ENCODE data around the gene TMEM108.

- TF ChIP-seq EP300 (conservative IDR thresholded peaks at IDR 0.05; ENCODE audit: poor library complexity, severe bottlenecking) (no peak), POLR2AphosphoS5 (IDR thresholded peaks at IDR 0.05) (no peak), RAD21 (conservative IDR thresholded peaks at IDR 0.05) (no peak), TAF1 (IDR thresholded peaks at IDR 0.05; ENCODE audit: low read depth) (no peak), EZH2 (IDR thresholded peaks at IDR 0.05; ENCODE audit: borderline replicate concordance, insufficient read depth, low read length, poor library complexity, severe bottlenecking) (no peak), REST (IDR thresholded peaks at IDR 0.05; ENCODE audit: borderline replicate concordance) (no peak)
- TF ChIP-seq, protein P1, sequence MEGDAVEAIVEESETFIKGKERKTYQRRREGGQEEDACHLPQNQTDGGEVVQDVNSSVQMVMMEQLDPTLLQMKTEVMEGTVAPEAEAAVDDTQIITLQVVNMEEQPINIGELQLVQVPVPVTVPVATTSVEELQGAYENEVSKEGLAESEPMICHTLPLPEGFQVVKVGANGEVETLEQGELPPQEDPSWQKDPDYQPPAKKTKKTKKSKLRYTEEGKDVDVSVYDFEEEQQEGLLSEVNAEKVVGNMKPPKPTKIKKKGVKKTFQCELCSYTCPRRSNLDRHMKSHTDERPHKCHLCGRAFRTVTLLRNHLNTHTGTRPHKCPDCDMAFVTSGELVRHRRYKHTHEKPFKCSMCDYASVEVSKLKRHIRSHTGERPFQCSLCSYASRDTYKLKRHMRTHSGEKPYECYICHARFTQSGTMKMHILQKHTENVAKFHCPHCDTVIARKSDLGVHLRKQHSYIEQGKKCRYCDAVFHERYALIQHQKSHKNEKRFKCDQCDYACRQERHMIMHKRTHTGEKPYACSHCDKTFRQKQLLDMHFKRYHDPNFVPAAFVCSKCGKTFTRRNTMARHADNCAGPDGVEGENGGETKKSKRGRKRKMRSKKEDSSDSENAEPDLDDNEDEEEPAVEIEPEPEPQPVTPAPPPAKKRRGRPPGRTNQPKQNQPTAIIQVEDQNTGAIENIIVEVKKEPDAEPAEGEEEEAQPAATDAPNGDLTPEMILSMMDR (IDR thresholded peaks at IDR 0.05; ENCODE audit: poor library complexity, severe bottlenecking) = no peak
Observed at GRCh38 chr3:133115176-133115575, 77.0 kb downstream of the TMEM108 start.

All from neural cell (in vitro differentiated cells).